GM23248 (cell line): ENCODE measurements around the gene NCOA7.

Source experiments
- EZH2 ChIP-seq: fragments of 200-600 bp; sonication (generic); IDR thresholded peaks from 2 replicates; pipeline ENCODE4 v1.6.1; 2018; ENCODE audit warnings: antibody characterized with exemption, mild to moderate bottlenecking; ENCODE audit not compliant: insufficient read depth, poor library complexity, severe bottlenecking
- EZH2phosphoT487 ChIP-seq: fragments of 200-600 bp; sonication (generic); IDR thresholded peaks from 2 replicates; pipeline ENCODE4 v1.6.1; 2018; ENCODE audit warnings: antibody characterized with exemption, moderate library complexity, mild to moderate bottlenecking, low read depth; ENCODE audit not compliant: insufficient read depth

DNA sequence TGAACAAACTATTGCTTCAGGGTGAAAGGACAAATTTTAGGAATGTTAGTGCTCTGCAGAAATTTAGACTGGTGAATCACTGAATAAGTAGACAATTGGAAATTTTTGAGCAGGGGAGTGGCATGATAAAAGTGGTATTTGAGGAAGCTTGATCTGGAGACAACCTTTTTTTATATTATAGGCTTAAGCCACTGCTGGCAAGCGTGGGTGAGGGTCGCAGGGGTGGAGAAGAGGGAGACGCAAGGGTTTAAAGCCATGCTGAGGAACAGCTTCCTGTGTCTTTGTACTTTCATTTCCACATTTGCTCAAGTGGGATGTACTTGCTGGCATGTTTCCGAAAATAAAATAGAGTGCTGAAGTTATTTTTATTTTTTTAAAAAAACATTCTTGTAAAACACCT, 23.7 kb downstream of the NCOA7 start:
- TF ChIP-seq EZH2phosphoT487 (no peak), EZH2 (no peak)
